ENCODE results near the gene KIF3A.
A peak's percentile ranks its signal among the peaks of the same experiment; 100 is the strongest.

KIF3A gene

DNA sequence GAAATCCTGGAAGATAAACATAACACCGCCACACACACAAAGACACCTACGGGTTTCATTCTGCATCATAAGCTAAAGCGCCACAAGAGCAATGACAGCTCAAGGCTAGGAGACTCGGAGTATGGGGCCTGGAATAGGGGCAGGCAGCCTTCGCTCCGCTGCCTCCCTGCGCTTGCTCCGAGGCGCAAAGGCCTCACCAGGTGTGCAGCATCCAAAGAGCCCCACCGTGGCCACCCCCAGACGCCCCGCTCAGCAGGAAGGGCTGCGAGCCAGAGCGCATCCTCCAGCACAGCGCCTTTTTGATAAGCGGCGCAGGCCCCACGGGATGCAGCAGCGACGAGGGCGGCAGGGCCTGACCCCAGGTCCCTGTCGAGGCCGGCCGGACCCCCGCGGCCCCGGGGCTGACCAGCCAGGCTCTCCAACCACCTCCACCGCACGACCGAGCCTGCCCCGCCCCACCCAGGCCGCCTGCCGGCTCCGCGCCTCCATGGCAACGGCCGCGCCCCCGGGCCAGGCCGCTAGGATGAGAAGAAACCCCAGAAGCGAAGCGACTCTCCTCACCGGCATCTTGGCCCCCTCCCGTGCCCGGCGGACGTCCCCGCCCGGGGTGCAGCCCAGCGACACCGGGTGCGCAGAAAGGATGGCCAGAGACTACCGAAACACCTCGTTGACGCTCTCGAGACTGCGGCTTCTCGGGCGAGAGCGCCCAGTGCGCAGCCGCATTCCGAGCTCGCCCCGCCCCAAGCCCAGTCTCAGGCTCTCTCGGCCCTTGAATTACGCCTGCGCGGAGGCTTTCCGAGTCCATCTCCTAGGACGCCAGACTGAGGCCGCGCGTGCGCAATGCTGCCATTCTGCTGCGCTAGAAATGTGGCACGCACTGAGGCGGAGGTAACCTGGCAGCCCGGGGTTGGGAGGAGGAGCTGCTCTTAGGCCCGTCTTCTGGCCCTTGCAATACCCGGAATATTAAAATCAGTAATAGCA, at the start of gene KIF3A:
TSS of gene KIF3A (minus strand) at position 694 of the 981 bp plus-strand sequence. CDS start at position 567, 127 bp downstream.
- DNase-seq: peak; percentile 99

DNA sequence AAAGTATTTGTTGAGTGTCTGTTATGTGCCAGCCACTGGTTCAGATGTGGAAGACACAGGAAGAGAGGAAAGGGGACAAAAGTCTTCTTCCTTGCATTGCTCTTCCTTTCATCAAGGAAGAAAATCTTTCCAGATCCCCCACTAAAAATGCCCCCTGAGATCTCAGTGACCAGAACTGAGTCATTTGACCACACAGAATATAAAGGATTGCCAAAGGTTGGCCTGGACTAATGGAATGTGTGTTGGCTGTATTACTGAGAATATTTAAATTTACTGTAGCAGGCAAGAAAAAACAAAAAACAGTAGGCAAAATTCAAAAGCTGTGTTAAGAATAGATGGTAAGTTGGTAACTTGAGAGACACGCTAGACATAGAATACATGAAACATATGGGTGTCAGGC, 49.7 kb upstream of the KIF3A start:
- no peak for DNase-seq

DNA sequence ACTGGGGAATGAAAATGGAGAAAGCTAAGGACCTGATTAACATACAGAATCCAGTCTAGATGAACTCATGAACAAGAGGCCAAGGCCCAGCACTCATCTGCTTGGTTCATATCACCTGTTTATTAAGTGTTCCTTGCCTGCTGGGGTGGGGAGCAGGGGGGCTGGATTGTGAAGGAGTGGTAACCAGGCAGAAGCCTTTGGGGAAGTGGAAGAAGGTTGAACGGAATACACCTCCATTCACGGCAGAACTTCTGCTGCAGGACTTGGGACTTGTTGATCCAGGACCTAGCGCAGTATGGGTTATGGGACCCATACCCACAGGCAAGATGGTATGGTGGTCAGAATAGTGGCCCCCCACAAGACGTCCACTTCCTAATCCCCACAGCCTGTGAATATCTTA, 48.5 kb upstream of the KIF3A start:
- DNase-seq: no peak

DNA sequence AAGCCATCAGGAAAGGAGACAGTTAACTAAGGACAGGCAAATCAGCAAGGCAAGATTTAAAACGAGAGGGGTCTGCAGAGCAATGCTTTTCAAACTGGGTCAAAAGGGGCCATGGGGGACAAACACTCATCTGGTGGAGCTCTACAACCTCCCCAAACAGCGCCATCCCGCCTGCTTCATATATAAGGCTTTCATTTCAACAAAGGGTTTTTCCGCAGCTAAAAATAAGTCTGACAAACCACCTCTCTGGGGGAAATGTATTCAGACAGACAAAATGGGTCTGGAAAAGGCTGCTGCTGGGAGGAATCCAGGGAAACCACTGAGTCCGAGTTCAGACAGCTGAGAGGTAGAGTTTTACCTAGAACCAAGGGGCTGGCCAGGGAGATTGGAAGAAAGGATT, 48.0 kb upstream of the KIF3A start:
- DNase-seq: no peak

DNA sequence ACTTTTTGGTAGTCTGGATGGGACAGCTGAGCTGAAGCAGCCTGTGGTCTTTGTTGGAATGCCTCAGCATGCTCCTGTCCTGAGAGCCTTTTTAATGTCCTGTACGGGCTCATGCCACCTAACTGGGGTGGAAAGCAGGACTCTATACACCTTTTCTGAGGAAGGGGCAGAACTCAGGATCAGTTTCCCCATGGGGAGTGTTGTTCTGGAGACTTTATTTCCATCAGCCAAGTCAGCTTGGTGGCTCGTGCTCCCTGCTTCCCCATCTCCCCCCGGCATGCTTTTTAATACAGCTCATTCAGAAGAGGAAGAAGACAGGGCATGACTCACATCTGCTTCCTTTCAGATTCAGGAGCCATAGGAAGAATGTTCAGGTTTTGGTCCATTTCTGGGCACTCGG, 44.8 kb upstream of the KIF3A start:
- DNase-seq: no peak

DNA sequence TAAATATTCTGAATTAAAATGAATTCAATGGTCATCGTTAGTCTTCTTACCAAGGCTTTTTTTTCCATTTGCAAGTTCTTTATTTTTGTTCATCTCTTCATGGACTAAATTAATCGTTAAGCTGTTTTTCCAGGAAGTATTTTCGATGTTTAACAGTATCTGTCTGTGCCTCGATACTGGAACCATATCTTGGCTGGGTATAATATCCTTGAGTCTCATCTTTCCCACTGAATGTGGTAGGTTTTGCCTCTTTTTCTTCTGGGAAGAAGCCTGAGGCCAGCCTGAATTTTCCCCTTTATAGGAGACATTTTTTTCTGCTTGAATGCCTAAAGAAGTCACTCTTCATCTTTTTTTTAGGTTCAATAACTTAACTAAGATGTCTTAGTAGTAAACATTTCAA, 43.7 kb upstream of the KIF3A start:
- no peak for DNase-seq

DNA sequence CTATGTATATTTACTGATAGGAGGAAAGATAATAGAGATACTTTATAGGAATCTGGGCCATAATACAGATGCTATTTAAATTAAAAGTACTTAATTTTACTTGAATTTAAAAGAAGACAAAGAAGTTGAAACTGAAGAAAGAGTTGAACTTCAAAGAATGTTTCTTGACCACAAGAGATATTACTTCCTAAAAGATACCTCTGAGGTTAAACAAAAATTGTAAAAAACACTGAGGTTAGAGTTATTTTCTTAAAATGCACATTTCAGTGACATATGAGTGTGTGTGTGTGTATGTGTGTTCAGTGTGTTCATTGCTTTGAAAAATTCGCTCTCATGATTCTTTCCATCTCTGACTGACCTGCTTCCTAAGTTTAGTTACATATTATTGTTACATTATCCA, 43.2 kb upstream of the KIF3A start:
- DNase-seq: no peak

DNA sequence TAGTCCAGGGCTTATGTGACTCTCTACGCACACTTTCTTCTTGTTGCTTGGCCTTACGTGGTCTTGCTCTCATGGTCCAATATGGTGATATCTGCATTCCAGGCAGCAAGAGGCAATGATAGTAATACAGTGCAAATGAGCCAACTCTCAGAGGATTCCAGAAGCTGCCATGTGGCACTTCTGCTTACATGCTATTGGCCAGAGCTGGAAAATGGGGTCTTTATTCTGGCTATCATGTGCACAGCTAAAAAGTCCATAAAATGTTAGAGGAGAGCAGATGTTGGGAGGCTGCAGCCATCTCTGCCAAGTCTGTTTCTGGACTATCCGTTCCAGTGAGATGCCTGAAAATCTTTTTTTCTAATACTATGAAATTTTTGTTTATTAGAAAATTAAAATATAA, 42.6 kb upstream of the KIF3A start:
- DNase-seq: no peak

DNA sequence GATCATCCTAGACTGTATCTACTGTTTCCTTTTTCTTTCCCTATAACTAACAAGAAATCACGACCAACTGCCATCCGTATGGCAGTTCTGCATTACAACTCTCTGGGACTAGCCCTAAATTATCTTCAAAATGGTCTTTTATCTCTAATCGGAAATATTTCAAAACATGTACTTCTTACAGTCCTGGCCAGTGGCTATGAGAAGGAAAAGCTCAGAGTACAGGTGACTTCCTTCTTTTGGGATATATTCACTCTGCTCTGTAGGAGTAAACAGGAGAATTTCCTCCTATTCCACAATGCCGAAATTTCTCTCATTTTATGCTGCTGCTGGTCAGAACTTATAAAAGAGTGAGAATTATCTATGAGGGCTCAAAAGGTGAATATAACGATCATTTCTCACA, 41.5 kb upstream of the KIF3A start:
- no peak for DNase-seq

DNA sequence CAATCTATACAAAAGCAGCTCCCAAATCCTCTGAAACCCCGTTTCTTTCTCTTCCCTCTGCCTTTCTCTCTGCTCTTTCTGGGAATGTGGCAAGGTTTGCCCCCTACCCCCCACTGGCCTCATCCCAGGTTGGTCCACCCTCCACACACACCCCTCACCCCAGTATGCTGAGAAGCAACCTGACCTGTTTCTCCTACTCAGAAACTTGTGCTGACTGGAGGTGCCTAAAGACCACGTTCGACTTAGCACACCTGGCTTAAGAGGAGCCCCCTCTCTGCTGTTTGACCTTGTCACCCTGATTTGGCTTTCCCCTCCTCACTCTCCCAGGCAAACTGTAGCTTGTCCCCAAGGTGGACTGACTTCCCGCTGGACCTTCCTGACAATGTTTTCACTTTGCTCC, 40.8 kb upstream of the KIF3A start:
- no peak for DNase-seq

DNA sequence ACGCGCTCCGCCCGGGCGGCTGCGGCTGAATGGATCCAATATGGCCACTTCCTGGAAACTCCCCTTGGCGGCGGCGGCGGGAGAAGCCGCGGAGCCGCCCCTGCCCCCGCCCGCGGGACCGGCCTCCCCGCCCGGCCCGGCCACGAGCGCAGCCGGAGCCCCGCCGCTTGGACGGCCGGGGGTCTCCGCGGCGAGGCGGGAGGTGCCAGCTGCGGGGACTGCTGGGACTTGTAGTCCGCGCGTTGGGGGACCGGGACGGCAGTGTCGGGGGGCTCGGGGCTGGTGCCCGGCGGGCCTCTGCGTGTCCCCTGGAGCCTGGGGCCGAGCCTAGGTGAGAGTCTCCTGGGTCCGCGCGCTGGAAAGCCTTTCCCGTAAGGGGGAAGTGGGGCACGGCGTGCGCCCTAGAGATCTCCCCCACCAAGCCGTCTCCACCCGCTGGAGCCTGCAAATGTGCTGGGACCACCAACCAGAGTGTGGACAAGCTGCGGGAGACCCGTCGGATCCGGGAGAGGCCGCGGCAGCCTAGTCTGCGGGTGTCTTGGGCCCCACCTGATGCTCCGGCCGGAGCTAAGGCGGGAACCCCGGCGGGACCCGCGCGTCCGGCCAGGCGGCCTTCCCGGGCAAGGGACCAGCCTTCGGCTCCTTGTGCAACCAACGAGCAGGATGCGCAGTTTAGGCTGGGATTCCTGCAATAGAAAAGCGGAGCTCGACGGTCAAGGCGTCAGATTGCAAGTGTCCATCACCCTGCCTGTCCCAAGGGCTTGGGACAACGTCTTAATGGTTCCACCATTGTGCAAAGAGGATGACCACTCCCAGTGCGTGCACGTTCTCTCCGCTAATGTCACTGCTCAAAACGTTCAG, 40.1 kb upstream of the KIF3A start, which contains the start of gene SEPTIN8:
TSS of gene SEPTIN8 (minus strand) at position 31 of the 861 bp plus-strand sequence. CDS start 102 bp downstream, outside the sequence.
- DNase-seq: peak; percentile 38

DNA sequence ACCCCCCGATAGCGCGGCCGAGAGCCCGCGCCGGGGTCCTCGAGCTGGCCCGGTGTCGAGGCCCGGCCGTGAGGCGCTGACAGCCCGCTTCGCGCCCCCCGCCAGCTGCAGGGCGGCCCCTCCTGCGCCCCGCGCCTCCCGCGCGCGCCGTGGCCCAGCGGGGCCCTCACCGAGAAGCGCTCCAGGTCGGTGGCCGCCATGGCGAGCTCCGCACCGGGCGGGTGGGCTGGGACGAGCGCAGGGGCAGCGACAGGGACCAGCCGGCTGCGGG, 39.5 kb upstream of the KIF3A start:
- no peak for DNase-seq

DNA sequence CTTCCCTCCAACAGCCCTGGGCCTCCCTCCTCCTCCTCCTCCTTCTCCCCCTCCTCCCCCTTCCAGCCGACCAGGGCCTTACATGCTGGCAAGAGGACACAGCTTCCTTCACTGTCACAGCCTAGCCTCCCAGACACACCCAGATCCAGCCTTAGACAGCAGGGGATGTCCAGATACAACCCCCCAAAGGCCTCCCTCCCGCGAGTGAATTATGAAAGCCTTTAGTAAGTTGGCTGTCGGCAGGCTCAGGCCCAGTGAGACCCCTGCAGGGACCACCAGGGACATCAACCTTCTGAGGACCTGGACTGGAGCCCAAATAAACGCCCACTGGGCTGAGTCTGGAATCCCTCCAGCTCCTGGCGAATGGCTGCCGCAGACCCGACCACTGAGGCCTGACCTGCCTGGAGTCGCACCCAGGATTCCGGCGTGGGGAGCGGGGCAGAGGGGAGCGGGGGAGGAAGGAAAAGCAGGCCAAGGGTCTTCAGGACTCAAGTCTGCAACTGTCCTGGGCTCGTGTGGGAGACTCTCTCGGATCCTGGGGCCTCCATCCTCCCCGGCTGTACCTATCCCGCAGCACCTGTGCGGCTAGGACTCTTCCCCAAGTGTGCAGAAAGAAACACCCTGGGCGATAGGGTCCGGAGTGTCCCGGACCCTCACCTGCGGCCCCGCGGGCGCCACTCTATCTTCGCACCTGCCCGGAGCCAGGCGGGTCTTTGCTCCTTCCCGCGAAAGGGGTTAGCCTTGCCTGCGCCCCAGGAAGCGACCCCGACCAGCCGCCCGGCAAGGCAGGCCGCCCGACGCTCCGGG, 39.0 kb upstream of the KIF3A start:
- DNase-seq: no peak

DNA sequence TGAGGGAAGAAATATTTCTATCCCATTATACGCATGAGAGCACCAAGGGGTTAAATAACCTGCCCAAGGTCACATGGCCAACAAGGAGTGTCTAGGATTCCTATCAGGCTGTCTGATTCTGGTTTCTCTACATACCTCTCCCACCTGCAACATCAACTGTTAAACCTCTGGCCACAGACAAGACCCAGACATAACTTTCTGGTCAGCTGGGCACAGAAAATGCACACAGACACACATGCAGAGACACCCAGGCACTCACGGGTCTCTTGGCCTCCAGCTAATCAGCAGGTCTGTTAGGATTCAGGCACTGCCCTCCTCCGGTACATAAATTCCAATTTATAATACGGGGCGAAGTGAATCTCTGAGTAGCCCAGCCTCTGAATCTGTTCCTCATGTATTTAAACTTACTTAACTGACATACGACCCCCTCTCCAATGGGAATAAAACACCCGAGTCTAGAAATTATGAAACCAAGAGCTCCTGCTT, 38.2 kb upstream of the KIF3A start:
- DNase-seq: no peak

DNA sequence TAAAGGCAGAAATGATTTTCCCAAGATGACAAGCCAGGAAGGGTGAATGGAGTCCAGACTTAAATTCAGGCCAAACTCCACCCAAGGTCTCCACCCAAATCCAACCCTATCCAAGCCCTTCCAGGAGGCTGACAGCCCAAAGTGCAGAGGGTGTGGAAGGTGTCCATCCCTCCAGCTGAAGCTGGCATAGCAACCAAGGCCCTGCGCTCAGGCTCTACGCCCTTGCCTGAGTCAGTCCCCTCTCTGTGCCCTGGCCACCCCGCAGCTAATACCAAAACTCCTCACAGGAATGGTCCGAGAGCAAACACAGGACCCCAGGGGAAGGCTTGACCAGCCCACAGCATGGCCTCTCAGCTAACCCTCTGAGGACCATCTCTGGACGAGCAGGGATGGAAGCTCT, 37.5 kb upstream of the KIF3A start:
- no peak for DNase-seq

DNA sequence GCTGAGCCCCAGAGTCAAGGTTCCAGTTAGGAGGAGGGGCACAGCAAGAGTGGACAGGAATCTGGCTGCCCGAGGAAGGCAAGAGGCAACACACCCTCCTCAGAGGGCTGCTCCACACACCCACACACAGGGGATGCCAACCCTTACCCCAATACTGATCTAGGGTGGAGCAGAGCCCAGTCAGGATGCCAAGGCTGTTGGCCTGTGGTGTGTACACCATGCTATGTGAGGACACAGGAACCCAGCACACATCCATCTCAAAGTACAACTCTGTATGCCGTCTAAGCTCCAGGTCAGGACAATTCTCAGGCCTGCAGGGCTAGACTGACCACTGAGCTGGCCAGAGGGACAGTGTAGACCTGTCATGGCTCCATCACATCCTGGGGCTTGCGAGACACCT, 37.1 kb upstream of the KIF3A start:
- no peak for DNase-seq

DNA sequence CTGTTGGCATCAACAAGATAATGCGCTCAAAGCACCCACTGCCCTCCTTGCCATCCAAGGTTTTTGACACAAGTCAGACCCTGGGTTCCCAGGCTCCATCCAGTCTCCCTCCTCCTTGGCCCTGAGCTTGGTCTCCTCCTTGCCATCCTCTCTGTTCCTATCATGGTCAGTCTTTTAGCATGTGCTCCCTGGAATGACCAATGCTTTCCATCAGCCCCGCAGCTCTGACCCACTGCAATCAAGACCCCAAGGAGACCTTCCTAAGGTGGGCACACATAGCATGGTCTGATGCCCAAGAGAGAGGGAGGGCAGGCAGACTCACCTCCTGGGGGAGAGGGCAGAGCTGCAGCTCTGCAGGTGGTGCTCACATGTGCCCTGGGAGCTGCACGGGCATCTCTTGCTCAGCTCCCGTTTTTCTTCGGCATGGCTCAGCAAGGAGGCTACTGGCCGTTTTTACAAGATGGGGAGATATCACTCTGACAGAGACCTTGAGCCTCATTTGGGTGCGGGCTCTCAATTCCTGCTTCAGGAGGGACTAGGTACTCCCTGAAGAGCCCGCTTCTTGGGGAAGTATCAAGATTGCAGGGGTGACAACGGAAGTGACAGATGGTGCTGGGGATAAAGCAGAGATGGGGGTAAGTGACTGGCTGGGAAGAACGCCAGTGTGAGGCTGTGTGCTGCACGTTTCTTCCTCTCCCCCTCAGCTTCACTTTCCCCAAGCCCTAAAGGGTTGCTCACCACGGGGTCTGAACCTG, 36.4 kb upstream of the KIF3A start:
- no peak for DNase-seq

DNA sequence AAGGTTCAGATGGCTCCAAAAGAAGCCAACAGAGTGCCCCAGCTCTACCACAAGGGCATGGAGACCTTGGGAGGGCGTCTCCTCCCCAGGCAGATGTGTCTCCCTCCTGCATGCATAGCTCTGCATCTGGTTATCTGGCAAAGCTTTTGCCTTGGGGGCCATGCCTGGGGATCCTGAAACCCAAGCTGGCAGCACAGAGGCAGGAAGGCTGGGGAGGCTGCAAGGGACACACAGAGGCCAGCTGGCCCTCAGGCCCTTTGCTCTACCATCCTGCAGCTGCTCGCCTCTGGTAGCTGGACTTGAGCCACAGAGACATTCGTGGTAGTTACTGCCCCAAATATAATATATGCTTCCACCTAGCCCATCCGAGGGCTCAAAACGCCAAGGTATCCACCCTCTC, 35.8 kb upstream of the KIF3A start:
- DNase-seq: no peak

DNA sequence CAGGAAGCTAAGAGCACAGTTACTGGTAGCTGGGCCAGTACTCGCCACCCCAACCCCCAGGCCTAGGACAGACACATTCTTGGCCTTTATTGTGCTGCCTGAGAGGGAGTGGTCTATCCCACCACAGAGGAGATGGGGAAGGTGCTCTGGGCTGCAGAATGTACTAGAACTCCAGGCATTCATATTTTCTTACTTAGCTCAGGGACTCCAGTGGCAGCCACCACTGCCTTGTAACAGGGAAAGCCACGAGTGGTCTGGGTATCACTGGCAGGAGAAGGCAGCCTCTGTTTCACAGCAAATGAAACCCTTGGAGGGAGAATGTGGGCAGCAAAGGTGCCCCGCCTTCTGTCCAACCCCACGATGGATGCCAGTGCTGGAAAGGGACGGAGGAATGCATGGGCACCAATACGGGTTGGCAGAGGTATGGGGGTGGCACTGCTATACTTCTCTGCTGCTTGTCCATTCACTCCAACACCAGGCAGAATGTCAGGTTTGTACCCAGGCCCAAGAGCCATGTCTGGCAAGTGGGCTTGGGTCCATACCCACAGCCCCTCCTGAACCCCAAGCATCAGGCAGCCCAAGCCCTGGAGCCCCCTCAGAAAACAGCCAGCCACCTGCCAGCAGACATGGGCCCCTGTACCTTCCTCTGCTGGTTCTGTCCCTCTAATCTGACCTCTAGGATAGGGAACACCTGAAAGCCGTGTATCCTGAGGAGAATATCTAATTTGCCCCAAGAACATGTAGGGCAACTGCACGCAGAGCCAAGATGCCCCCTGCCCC, 35.1 kb upstream of the KIF3A start:
- DNase-seq: no peak

DNA sequence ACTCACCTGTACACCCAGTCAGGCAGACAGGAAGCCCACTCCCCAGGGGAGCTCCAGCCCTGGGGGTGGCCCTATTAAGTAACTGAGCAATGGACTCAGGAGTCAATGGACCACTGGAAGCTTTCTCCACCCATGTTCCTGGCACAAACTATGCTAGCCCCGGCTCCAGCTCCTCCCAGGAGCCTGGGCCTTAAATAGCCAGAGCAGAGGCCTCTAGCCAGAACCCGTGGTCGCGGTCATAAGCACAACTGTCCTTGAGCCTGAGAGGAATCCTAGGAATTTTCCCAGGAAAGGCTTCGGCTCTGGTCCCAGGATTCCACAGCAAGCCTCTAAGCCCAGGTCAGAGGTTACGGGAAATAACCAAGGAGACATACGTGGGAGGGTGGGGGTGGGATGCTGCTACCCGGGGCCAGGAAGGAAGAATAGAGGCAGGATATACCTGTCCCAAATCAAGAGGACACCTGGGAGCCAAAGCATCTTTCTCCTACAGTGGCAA, 34.2 kb upstream of the KIF3A start:
- no peak for DNase-seq

DNA sequence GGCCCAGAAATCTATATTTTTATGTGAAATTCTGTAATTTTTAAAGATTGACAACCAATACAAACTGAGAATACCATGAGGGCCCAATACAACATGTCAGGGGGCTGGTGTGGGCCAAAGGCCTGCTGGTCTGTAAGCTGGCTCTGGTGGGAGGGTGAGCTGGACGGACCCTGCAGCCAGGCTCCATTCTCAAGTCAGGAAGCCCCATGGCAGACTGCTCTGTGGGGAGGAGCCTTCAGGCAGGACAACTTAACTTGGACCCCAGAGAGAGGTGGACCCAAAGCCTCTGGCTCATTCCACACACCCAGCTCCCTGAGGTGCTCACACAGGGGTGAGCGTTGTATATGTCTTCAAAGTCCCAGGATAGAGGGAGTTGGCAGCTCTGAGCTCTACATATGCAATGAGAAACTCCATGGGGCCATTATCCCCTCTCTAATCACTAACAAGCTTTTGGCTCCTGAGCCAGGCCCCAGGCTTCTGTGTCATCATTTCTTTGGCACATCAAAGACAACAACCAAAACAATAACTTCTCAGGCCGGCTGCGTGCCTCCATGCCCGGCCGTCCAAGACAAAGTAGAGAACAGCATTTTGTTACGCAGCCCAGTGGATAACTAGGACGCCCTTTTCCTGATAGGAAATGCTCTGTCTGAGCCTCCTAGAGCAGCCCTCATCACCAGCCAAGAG, 33.3 kb upstream of the KIF3A start:
- no peak for DNase-seq
